Measurements from ENCODE around the gene MEF2D. TPM values are rescaled to one million over a fixed set of nuclear protein-coding genes. Genes with fewer than 3 reads are reported as not detected.

Gene MEF2D
- total and polyA plus RNA-seq, 9 donors = 16.8 to 75.3 (median 58.2) TPM

Other genes with a start within 250 kb of the MEF2D start
- gene SMG5, start 217.9 kb downstream of the MEF2D start, total RNA-seq = 42.8 TPM
- gene SMG5, start 217.9 kb downstream of the MEF2D start, polyA plus RNA-seq (ENCODE audit: insufficient read depth in 1 of 8, insufficient read length in 8 of 8, low replicate concordance in 1 of 8) = 10 to 100 TPM; 39.0 to 50.7 (median 47.0) TPM
- 2.1 TPM for gene TMEM79, start 216.4 kb downstream of the MEF2D start, total RNA-seq
- gene TMEM79, start 216.4 kb downstream of the MEF2D start, polyA plus RNA-seq (ENCODE audit: insufficient read depth in 1 of 8, insufficient read length in 8 of 8, low replicate concordance in 1 of 8) = 1 to 10 TPM; 3.7 to 7.4 (median 4.8) TPM
- gene GLMP, start 205.1 kb downstream of the MEF2D start, total RNA-seq = 24.3 TPM
- gene GLMP, start 205.1 kb downstream of the MEF2D start, polyA plus RNA-seq (ENCODE audit: insufficient read depth in 1 of 8, insufficient read length in 8 of 8, low replicate concordance in 1 of 8) = 10 to 100 TPM; 17.7 to 29.1 (median 23.8) TPM
- not detected for gene VHLL, start 201.5 kb downstream of the MEF2D start, total RNA-seq
- gene VHLL, start 201.5 kb downstream of the MEF2D start, polyA plus RNA-seq (ENCODE audit: insufficient read depth in 1 of 8, insufficient read length in 8 of 8, low replicate concordance in 1 of 8) = not detected
- gene CCT3, start 162.5 kb downstream of the MEF2D start, total RNA-seq = 207 TPM
- 100 to 1,000 TPM; 197 to 293 (median 225) TPM for gene CCT3, start 162.5 kb downstream of the MEF2D start, polyA plus RNA-seq (ENCODE audit: insufficient read depth in 1 of 8, insufficient read length in 8 of 8, low replicate concordance in 1 of 8)
- 0.27 TPM for gene TSACC, start 162.2 kb downstream of the MEF2D start, total RNA-seq
- gene TSACC, start 162.2 kb downstream of the MEF2D start, polyA plus RNA-seq (ENCODE audit: insufficient read depth in 1 of 8, insufficient read length in 8 of 8, low replicate concordance in 1 of 8) = 1 to 10 TPM in 1 of 8 donors, under 1 TPM in 7; 0.20 to 1.5 (median 0.58) TPM
- not detected for gene RHBG, start 131.6 kb downstream of the MEF2D start, total RNA-seq
- 1 to 10 TPM in 1 of 8 donors, under 1 TPM in 2, not detected in 5; 0.13 to 1.2 (median 0.49) TPM for gene RHBG, start 131.6 kb downstream of the MEF2D start, polyA plus RNA-seq (ENCODE audit: insufficient read depth in 1 of 8, insufficient read length in 8 of 8, low replicate concordance in 1 of 8)
- gene IQGAP3, start 71.8 kb upstream of the MEF2D start, total RNA-seq = 5.3 TPM
- 10 to 100 TPM in 2 of 8 donors, 1 to 10 TPM in 6; 5.7 to 11.8 (median 8.7) TPM for gene IQGAP3, start 71.8 kb upstream of the MEF2D start, polyA plus RNA-seq (ENCODE audit: insufficient read depth in 1 of 8, insufficient read length in 8 of 8, low replicate concordance in 1 of 8)
- 0.09 TPM for gene TTC24, start 78.9 kb upstream of the MEF2D start, total RNA-seq
- under 1 TPM; 0.05 to 0.61 (median 0.20) TPM for gene TTC24, start 78.9 kb upstream of the MEF2D start, polyA plus RNA-seq (ENCODE audit: insufficient read depth in 1 of 8, insufficient read length in 8 of 8, low replicate concordance in 1 of 8)
- gene NAXE, start 91.0 kb upstream of the MEF2D start, total RNA-seq = 36.0 TPM
- 10 to 100 TPM; 24.9 to 33.9 (median 28.6) TPM for gene NAXE, start 91.0 kb upstream of the MEF2D start, polyA plus RNA-seq (ENCODE audit: insufficient read depth in 1 of 8, insufficient read length in 8 of 8, low replicate concordance in 1 of 8)
- 10.6 TPM for gene GPATCH4, start 100.7 kb upstream of the MEF2D start, total RNA-seq
- gene GPATCH4, start 100.7 kb upstream of the MEF2D start, polyA plus RNA-seq (ENCODE audit: insufficient read depth in 1 of 8, insufficient read length in 8 of 8, low replicate concordance in 1 of 8) = 10 to 100 TPM; 23.7 to 32.9 (median 28.3) TPM
- gene HAPLN2, start 118.6 kb upstream of the MEF2D start, total RNA-seq = 0.44 TPM
- gene HAPLN2, start 118.6 kb upstream of the MEF2D start, polyA plus RNA-seq (ENCODE audit: insufficient read depth in 1 of 8, insufficient read length in 8 of 8, low replicate concordance in 1 of 8) = under 1 TPM; 0.11 to 0.75 (median 0.41) TPM
- 0.58 TPM for gene BCAN, start 141.3 kb upstream of the MEF2D start, total RNA-seq
- 1 to 10 TPM; 1.7 to 4.8 (median 2.9) TPM for gene BCAN, start 141.3 kb upstream of the MEF2D start, polyA plus RNA-seq (ENCODE audit: insufficient read depth in 1 of 8, insufficient read length in 8 of 8, low replicate concordance in 1 of 8)
- gene NES, start 176.6 kb upstream of the MEF2D start, total RNA-seq = 590 TPM
- 1,000 to 10,000 TPM in 3 of 8 donors, 100 to 1,000 TPM in 5; 662 to 1,263 (median 888) TPM for gene NES, start 176.6 kb upstream of the MEF2D start, polyA plus RNA-seq (ENCODE audit: insufficient read depth in 1 of 8, insufficient read length in 8 of 8, low replicate concordance in 1 of 8)
- gene CRABP2, start 204.8 kb upstream of the MEF2D start, total RNA-seq = 268 TPM
- gene CRABP2, start 204.8 kb upstream of the MEF2D start, polyA plus RNA-seq (ENCODE audit: insufficient read depth in 1 of 8, insufficient read length in 8 of 8, low replicate concordance in 1 of 8) = 100 to 1,000 TPM; 209 to 376 (median 271) TPM
- 13.9 TPM for gene METTL25B, start 227.7 kb upstream of the MEF2D start, total RNA-seq
- 10 to 100 TPM; 13.9 to 24.7 (median 18.6) TPM for gene METTL25B, start 227.7 kb upstream of the MEF2D start, polyA plus RNA-seq (ENCODE audit: insufficient read depth in 1 of 8, insufficient read length in 8 of 8, low replicate concordance in 1 of 8)
- 14.0 TPM for gene ISG20L2, start 228.0 kb upstream of the MEF2D start, total RNA-seq
- 10 to 100 TPM; 20.7 to 29.4 (median 25.3) TPM for gene ISG20L2, start 228.0 kb upstream of the MEF2D start, polyA plus RNA-seq (ENCODE audit: insufficient read depth in 1 of 8, insufficient read length in 8 of 8, low replicate concordance in 1 of 8)
- 65.0 TPM for gene MRPL24, start 240.3 kb upstream of the MEF2D start, total RNA-seq
- 10 to 100 TPM; 64.7 to 74.0 (median 69.1) TPM for gene MRPL24, start 240.3 kb upstream of the MEF2D start, polyA plus RNA-seq (ENCODE audit: insufficient read depth in 1 of 8, insufficient read length in 8 of 8, low replicate concordance in 1 of 8)

All from muscle of leg (tissue), 9 donors.